Measurements from ENCODE around the gene ARHGEF16. TPM values are rescaled to one million over a fixed set of nuclear protein-coding genes. Genes with fewer than 3 reads are reported as not detected.

The ARHGEF16 gene
- total RNA-seq, 1 donor from 2014 or later: 33.0 TPM

GRCh38 chr1:3474016-3474415, 19.6 kb downstream of the ARHGEF16 start:
- no peaks in the 10 kb centered on the region for H3K36me3 ChIP-seq (ENCODE audit: control insufficient read depth, insufficient read depth, low read length)

GRCh38 chr1:3474421-3474820, 20.0 kb downstream of the ARHGEF16 start:
- no peak for TF ChIP-seq CTCF (IDR thresholded peaks at IDR 0.05; ENCODE audit: insufficient read depth, low read length, poor library complexity, severe bottlenecking)
- DNase-seq (ENCODE audit: low read depth): no peak
- Histone ChIP-seq H3K4me3 (ENCODE audit: low read depth, low read length) (no peak overlapping the region), H3K27me3 (ENCODE audit: control insufficient read depth, insufficient read depth, low read length) (no peaks in the 10 kb centered on the region), H3K36me3 (ENCODE audit: control insufficient read depth, insufficient read depth, low read length) (no peaks in the 10 kb centered on the region)

More at GRCh38 chr1:3474016-3474415, 19.6 kb downstream of the ARHGEF16 start:
- no peak for TF ChIP-seq CTCF (IDR thresholded peaks at IDR 0.05; ENCODE audit: insufficient read depth, low read length, poor library complexity, severe bottlenecking)
- Histone ChIP-seq H3K27me3 (ENCODE audit: control insufficient read depth, insufficient read depth, low read length) (no peaks in the 10 kb centered on the region), H3K4me3 (ENCODE audit: low read depth, low read length) (no peak overlapping the region)
- no peak for DNase-seq (ENCODE audit: low read depth)

GRCh38 chr1:3475839-3476573, 21.5 kb downstream of the ARHGEF16 start:
- Histone ChIP-seq H3K4me3 (ENCODE audit: low read depth, low read length) (no peak overlapping the region), H3K27me3 (ENCODE audit: control insufficient read depth, insufficient read depth, low read length) (no peaks in the 10 kb centered on the region), H3K36me3 (ENCODE audit: control insufficient read depth, insufficient read depth, low read length) (no peaks in the 10 kb centered on the region)
- no peak for DNase-seq (ENCODE audit: low read depth)
- no peak for TF ChIP-seq CTCF (IDR thresholded peaks at IDR 0.05; ENCODE audit: insufficient read depth, low read length, poor library complexity, severe bottlenecking)

GRCh38 chr1:3476666-3477065, 22.2 kb downstream of the ARHGEF16 start:
- H3K27me3 ChIP-seq (ENCODE audit: control insufficient read depth, insufficient read depth, low read length): no peaks in the 10 kb centered on the region
- no peak overlapping the region for H3K4me3 ChIP-seq (ENCODE audit: low read depth, low read length)
- DNase-seq (ENCODE audit: low read depth): no peak
- TF ChIP-seq CTCF (IDR thresholded peaks at IDR 0.05; ENCODE audit: insufficient read depth, low read length, poor library complexity, severe bottlenecking): no peak
- no peaks in the 10 kb centered on the region for H3K36me3 ChIP-seq (ENCODE audit: control insufficient read depth, insufficient read depth, low read length)

- DNase-seq (ENCODE audit: low read depth): no peak
- no peaks in the 10 kb centered on the region for H3K27me3 ChIP-seq (ENCODE audit: control insufficient read depth, insufficient read depth, low read length)
- H3K36me3 ChIP-seq (ENCODE audit: control insufficient read depth, insufficient read depth, low read length): no peaks in the 10 kb centered on the region
- no peak for TF ChIP-seq CTCF (IDR thresholded peaks at IDR 0.05; ENCODE audit: insufficient read depth, low read length, poor library complexity, severe bottlenecking)
- H3K4me3 ChIP-seq (ENCODE audit: low read depth, low read length): no peak overlapping the region
Observed at GRCh38 chr1:3477241-3477995, 23.0 kb downstream of the ARHGEF16 start.
